ENCODE data around the gene TSPAN11.

- TF ChIP-seq ISL1 (CRISPR knock-in tag; IDR thresholded peaks at IDR 0.05) (no peak), RARB (CRISPR knock-in tag; IDR thresholded peaks at IDR 0.05) (no peak), ZC3H10 (CRISPR knock-in tag; IDR thresholded peaks at IDR 0.05) (no peak), TOX (CRISPR knock-in tag; IDR thresholded peaks at IDR 0.05; ENCODE audit: borderline replicate concordance) (no peak), ZFP3 (CRISPR knock-in tag; IDR thresholded peaks at IDR 0.05) (no peak), PPARA (CRISPR knock-in tag; IDR thresholded peaks at IDR 0.05; ENCODE audit: borderline replicate concordance) (no peak), ARNTL (CRISPR knock-in tag; IDR thresholded peaks at IDR 0.05; ENCODE audit: borderline replicate concordance, low read depth) (no peak), CREB5 (CRISPR knock-in tag; IDR thresholded peaks at IDR 0.05; ENCODE audit: low read depth) (no peak), TCF4 (CRISPR knock-in tag; IDR thresholded peaks at IDR 0.05; ENCODE audit: borderline replicate concordance) (no peak), ZFP30 (CRISPR knock-in tag; IDR thresholded peaks at IDR 0.05) (no peak)
- TF ChIP-seq, protein P1, sequence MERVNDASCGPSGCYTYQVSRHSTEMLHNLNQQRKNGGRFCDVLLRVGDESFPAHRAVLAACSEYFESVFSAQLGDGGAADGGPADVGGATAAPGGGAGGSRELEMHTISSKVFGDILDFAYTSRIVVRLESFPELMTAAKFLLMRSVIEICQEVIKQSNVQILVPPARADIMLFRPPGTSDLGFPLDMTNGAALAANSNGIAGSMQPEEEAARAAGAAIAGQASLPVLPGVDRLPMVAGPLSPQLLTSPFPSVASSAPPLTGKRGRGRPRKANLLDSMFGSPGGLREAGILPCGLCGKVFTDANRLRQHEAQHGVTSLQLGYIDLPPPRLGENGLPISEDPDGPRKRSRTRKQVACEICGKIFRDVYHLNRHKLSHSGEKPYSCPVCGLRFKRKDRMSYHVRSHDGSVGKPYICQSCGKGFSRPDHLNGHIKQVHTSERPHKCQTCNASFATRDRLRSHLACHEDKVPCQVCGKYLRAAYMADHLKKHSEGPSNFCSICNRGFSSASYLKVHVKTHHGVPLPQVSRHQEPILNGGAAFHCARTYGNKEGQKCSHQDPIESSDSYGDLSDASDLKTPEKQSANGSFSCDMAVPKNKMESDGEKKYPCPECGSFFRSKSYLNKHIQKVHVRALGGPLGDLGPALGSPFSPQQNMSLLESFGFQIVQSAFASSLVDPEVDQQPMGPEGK (CRISPR knock-in tag; IDR thresholded peaks at IDR 0.05; ENCODE audit: borderline replicate concordance), result no peak
These were observed 40.5 kb downstream of the TSPAN11 start for GRCh38 chr12:30967026-30967425.

Measured in SK-N-SH treated with all-trans-retinoic acid at 6 μM for 48 hours (cell line).